Upper lobe of left lung (tissue), 6 donors: Measurements from ENCODE around the gene MAN2B2. TPM values are rescaled to one million over a fixed set of nuclear protein-coding genes. Genes with fewer than 3 reads are reported as not detected.
"Not testable (repeated sequence)": the region's sequence is repeated elsewhere in the genome, so short reads cannot be mapped to it uniquely, and the experiment has no call there.

Experiments
- ATAC-seq, 2 donors: fragments of 200-7000 bp; cut with Tn5 transposase; one replicate each; pipeline ENCODE4 v1.9.1; 2022; ENCODE audit warnings: mild to moderate bottlenecking in 2 of 2, moderate library complexity in 2 of 2; ENCODE audit not compliant: low FRiP score in 2 of 2
- DNase-seq, 2 donors: peaks; one replicate each; pipeline ENCODE4 v3.0.0-alpha.2; 2019 to 2020
- H3K27ac ChIP-seq, 4 donors: fragments of 200-600 bp; sonication (generic); one replicate each; pipeline ENCODE4 v1.5.1; 2016 to 2019
- H3K27me3 ChIP-seq, 4 donors: fragments of 200-600 bp; sonication (generic); one replicate each; pipeline ENCODE4 v1.5.1; 2017 to 2019
- H3K36me3 ChIP-seq, 4 donors: fragments of 200-600 bp; sonication (generic); one replicate each; pipeline ENCODE4 v1.5.1; 2016 to 2019
- H3K4me1 ChIP-seq, 4 donors: fragments of 200-600 bp; sonication (generic); one replicate each; pipeline ENCODE4 v1.5.1; 2018 to 2019
- H3K4me3 ChIP-seq, 4 donors: fragments of 200-600 bp; sonication (generic); one replicate each; pipeline ENCODE4 v1.5.1; 2017 to 2019; ENCODE audit warnings: mild to moderate bottlenecking in 2 of 4, moderate library complexity in 1 of 4
- H3K9me3 ChIP-seq, 4 donors: fragments of 200-600 bp; sonication (generic); one replicate each; pipeline ENCODE4 v1.5.1; 2018 to 2019
- EP300 ChIP-seq, 4 donors: sonication (generic); formaldehyde crosslinking; IDR thresholded peaks; one replicate each; pipeline ENCODE4 v1.5.1; 2017; ENCODE audit warnings: antibody characterized with exemption in 4 of 4, control low read depth in 2 of 4
- POLR2A ChIP-seq, 4 donors: fragments of 450-650 bp; IDR thresholded peaks; one replicate each; pipeline ENCODE4 v1.5.1; 2016 to 2017; ENCODE audit warnings: antibody characterized with exemption in 4 of 4, mild to moderate bottlenecking in 2 of 4
- POLR2AphosphoS5 ChIP-seq, 2 donors: sonication (generic); formaldehyde crosslinking; IDR thresholded peaks; one replicate each; pipeline ENCODE4 v1.5.1; 2017; ENCODE audit warnings: antibody characterized with exemption in 2 of 2
- WGBS, 2 donors: methylation state at CpG; one replicate each; pipeline ENCODE4 v1.1.5; 2017 to 2018; 5-methylcytosine and 5-hydroxymethylcytosine counted together
- total RNA-seq, 6 donors: library from RNA; depleted of rRNA in 4 of 6; stranded (reverse); fragments of >200 nt in 4 of 6; gene quantifications; one replicate each; pipeline versions ENCODE4 v1.1.0 to v1.2.1, GENCODE V29; 2016 to 2021
- TF ChIP-seq, protein P1 (sequence below), 6 experiments: fragments of 450-650 bp in 4 of 6; fragments of 200-600 bp in 2 of 6; sonication (generic) in 2 of 6; IDR thresholded peaks; one replicate each; pipeline ENCODE4 v1.5.1; 2016 to 2019; ENCODE audit warnings: antibody characterized with exemption in 6 of 6
- donor health status: DM: no; HTN: no; CAD: no; lungs with moderate emphysema.
- donor health status: DM: no; HTN: yes; CAD: no; lungs with severe emphysema.

MAN2B2 gene
- total RNA-seq, 6 donors from 2014 or later, result 17.4 to 44.0 (median 35.4) TPM

GRCh38 chr4:6647169-6647568, 72.2 kb downstream of the MAN2B2 start:
- 73 to 89% methylated on average over 5 of the region's 5 CpGs for WGBS, 2 donors
- no peak for TF ChIP-seq POLR2A (IDR thresholded peaks at IDR 0.05)
- no peak for TF ChIP-seq POLR2AphosphoS5 (IDR thresholded peaks at IDR 0.05)
- TF ChIP-seq, protein P1, sequence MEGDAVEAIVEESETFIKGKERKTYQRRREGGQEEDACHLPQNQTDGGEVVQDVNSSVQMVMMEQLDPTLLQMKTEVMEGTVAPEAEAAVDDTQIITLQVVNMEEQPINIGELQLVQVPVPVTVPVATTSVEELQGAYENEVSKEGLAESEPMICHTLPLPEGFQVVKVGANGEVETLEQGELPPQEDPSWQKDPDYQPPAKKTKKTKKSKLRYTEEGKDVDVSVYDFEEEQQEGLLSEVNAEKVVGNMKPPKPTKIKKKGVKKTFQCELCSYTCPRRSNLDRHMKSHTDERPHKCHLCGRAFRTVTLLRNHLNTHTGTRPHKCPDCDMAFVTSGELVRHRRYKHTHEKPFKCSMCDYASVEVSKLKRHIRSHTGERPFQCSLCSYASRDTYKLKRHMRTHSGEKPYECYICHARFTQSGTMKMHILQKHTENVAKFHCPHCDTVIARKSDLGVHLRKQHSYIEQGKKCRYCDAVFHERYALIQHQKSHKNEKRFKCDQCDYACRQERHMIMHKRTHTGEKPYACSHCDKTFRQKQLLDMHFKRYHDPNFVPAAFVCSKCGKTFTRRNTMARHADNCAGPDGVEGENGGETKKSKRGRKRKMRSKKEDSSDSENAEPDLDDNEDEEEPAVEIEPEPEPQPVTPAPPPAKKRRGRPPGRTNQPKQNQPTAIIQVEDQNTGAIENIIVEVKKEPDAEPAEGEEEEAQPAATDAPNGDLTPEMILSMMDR (IDR thresholded peaks at IDR 0.05), result no peak
- no peak for TF ChIP-seq EP300 (IDR thresholded peaks at IDR 0.05)
- Histone ChIP-seq H3K36me3 (peaks cover 0 to 18% (median 8%) of the 10 kb centered on the region in 4 donors), H3K27me3 (no peaks in the 10 kb centered on the region), H3K4me1 (peaks cover 11 to 15% (median 12%) of the 10 kb centered on the region in 4 donors), H3K4me3 (no peak overlapping the region), H3K9me3 (no peaks in the 10 kb centered on the region), H3K27ac (no peak overlapping the region)
- DNase-seq (no peak), ATAC-seq (no peak)

- no peak for DNase-seq
- no peaks in the 10 kb centered on the region for H3K9me3 ChIP-seq
- WGBS, 2 donors, result 63 to 70% methylated on average over 6 of the region's 6 CpGs
- H3K4me1 ChIP-seq, result peaks cover 5 to 10% (median 7%) of the 10 kb centered on the region in 4 donors
- no peak for ATAC-seq
- peaks cover 0 to 13% (median 4%) of the 10 kb centered on the region in 4 donors for H3K36me3 ChIP-seq
- TF ChIP-seq, protein P1 (IDR thresholded peaks at IDR 0.05), result no peak
- TF ChIP-seq POLR2AphosphoS5 (IDR thresholded peaks at IDR 0.05), result no peak
- TF ChIP-seq POLR2A (IDR thresholded peaks at IDR 0.05), result no peak
- TF ChIP-seq EP300 (IDR thresholded peaks at IDR 0.05), result no peak
- no peaks in the 10 kb centered on the region for H3K27me3 ChIP-seq
- no peak overlapping the region for H3K27ac ChIP-seq
- no peak overlapping the region for H3K4me3 ChIP-seq
Observed at GRCh38 chr4:6647582-6648230, 72.7 kb downstream of the MAN2B2 start.

DNA sequence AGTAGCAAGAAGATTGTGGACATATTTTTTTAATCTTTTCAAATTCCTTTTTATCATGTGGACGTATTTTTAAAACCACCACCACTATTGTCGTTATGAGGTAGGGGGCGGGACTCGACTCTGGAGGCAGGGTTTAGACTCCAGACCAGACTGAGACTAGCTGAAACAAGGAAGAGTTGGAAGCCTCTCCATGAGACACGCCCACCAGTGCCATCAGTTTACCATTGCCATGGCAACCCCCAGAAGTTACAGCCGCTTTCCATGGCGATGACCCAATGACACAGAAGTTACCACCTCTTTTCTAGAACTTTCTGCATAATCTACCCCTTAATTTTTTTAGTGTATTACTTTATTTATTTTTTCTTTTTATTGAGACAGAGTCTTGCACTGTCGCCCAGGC, 74.2 kb downstream of the MAN2B2 start:
- DNase-seq (no peak), ATAC-seq (no peak)
- 91 to 93% methylated on average over 8 of the region's 8 CpGs for WGBS, 2 donors
- Histone ChIP-seq H3K9me3 (no peaks in the 10 kb centered on the region), H3K36me3 (no peaks in the 10 kb centered on the region), H3K4me1 (no peaks in the 10 kb centered on the region), H3K27ac (no peak overlapping the region), H3K27me3 (no peaks in the 10 kb centered on the region), H3K4me3 (no peak overlapping the region)
- TF ChIP-seq, protein P1 (IDR thresholded peaks at IDR 0.05), result no peak
- TF ChIP-seq EP300 (IDR thresholded peaks at IDR 0.05), result no peak
- TF ChIP-seq POLR2A (IDR thresholded peaks at IDR 0.05), result no peak
- no peak for TF ChIP-seq POLR2AphosphoS5 (IDR thresholded peaks at IDR 0.05)

DNA sequence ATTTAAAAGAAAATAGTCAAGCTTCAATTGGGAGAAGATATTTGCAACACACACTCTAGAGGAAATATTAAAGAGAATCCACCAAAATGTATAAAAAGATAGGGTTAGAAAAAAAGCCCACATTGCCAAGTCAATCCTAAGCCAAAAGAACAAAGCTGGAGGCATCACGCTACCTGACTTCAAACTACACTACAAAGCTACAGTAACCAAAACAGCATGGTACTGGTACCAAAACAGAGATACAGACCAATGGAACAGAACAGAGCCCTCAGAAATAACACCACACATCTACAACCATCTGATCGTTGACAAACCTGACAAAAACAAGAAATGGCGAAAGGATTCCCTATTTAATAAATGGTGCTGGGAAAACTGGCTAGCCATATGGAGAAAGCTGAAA, 79.2 kb downstream of the MAN2B2 start:
- not testable (repeated sequence) for H3K27me3 ChIP-seq, ATAC-seq, H3K27ac ChIP-seq, H3K36me3 ChIP-seq, H3K9me3 ChIP-seq, DNase-seq, H3K4me3 ChIP-seq
- 90 to 91% methylated on average over 3 of the region's 3 CpGs for WGBS, 2 donors
- peaks cover 7 to 12% (median 8%) of the 10 kb centered on the region in 4 donors for H3K4me1 ChIP-seq

DNA sequence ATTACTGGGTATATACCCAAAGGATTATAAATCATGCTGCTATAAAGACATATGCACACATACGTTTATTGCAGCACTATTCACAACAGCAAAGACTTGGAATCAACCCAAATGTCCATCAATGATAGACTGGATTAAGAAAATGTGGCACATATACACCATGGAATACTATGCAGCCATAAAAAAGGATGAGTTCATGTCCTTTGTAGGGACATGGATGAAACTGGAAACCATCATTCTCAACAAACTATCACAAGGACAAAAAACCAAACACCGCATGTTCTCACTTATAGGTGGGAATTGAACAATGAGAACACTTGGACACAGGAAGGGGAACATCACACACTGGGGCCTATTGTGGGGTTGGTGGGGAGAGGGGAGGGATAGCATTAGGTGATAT, 80.3 kb downstream of the MAN2B2 start:
- H3K4me3 ChIP-seq, H3K9me3 ChIP-seq, H3K27me3 ChIP-seq, H3K27ac ChIP-seq, H3K36me3 ChIP-seq, ATAC-seq, DNase-seq: not testable (repeated sequence)
- WGBS, 2 donors, result 79 to 90% methylated on average over 2 of the region's 2 CpGs
- peaks cover 7 to 14% (median 11%) of the 10 kb centered on the region in 4 donors for H3K4me1 ChIP-seq

- H3K27ac ChIP-seq, result no peak overlapping the region
- H3K27me3 ChIP-seq, result no peaks in the 10 kb centered on the region
- no peaks in the 10 kb centered on the region for H3K9me3 ChIP-seq
- 90 to 93% methylated on average over 5 of the region's 5 CpGs for WGBS, 2 donors
- no peak for ATAC-seq
- peaks cover 7 to 14% (median 11%) of the 10 kb centered on the region in 4 donors for H3K4me1 ChIP-seq
- TF ChIP-seq POLR2A (IDR thresholded peaks at IDR 0.05) (no peak), POLR2AphosphoS5 (IDR thresholded peaks at IDR 0.05) (no peak), EP300 (IDR thresholded peaks at IDR 0.05) (no peak)
- TF ChIP-seq, protein P1 (IDR thresholded peaks at IDR 0.05), result no peak
- no peak for DNase-seq
- no peak overlapping the region for H3K4me3 ChIP-seq
- H3K36me3 ChIP-seq, result no peaks in the 10 kb centered on the region
Observed at GRCh38 chr4:6655924-6656323, 80.9 kb downstream of the MAN2B2 start.
